Neuronal stem cell (in vitro differentiated cells): ENCODE measurements around the gene PEAR1.

Experiments
- DNase-seq: peaks from one replicate; pipeline ENCODE4 v3.0.0-alpha.2; 2013; ENCODE audit warnings: low spot score
- H2AFZ ChIP-seq: one replicate; pipeline ENCODE4 v1.6.1; 2013; ENCODE audit warnings: mild to moderate bottlenecking, low read length, inconsistent platforms
- H2AK5ac ChIP-seq: 2 replicates; pipeline ENCODE4 v1.6.1; 2013; ENCODE audit warnings: low read depth, mild to moderate bottlenecking, inconsistent platforms, low read length, moderate library complexity, mixed read lengths
- H2BK120ac ChIP-seq: 2 replicates; pipeline ENCODE4 v1.6.1; 2013; ENCODE audit warnings: low read depth, mild to moderate bottlenecking, inconsistent platforms, low read length, moderate library complexity, mixed read lengths
- H2BK12ac ChIP-seq: one replicate; pipeline ENCODE4 v1.6.1; 2013; ENCODE audit warnings: low read length, inconsistent platforms
- H2BK15ac ChIP-seq: 2 replicates; pipeline ENCODE4 v1.6.1; 2013; ENCODE audit warnings: mild to moderate bottlenecking, low read length, inconsistent platforms, mixed read lengths
- H2BK5ac ChIP-seq: one replicate; pipeline ENCODE4 v1.6.1; 2013; ENCODE audit warnings: inconsistent platforms, mild to moderate bottlenecking, low read length, moderate library complexity
- H3K14ac ChIP-seq: one replicate; pipeline ENCODE4 v1.6.1; 2013; ENCODE audit warnings: low read length, inconsistent platforms
- H3K18ac ChIP-seq: 2 replicates; pipeline ENCODE4 v1.6.1; 2013; ENCODE audit warnings: low read length, inconsistent platforms
- H3K23ac ChIP-seq: 2 replicates; pipeline ENCODE4 v1.6.1; 2013; ENCODE audit warnings: low read depth, mild to moderate bottlenecking, mixed read lengths, low read length, inconsistent platforms; ENCODE audit not compliant: poor library complexity
- H3K27ac ChIP-seq: replicated peaks from 3 replicates; pipeline ENCODE4 v1.5.1; 2013; ENCODE audit warnings: low read length, inconsistent platforms
- H3K27me3 ChIP-seq, 3 experiments: 2 replicates each; pipeline ENCODE4 v1.6.1; 2013; ENCODE audit warnings: low read length in 3 of 3, mild to moderate bottlenecking in 2 of 3, inconsistent platforms in 1 of 3, low read depth in 1 of 3, mixed read lengths in 1 of 3, moderate library complexity in 1 of 3; ENCODE audit not compliant: control insufficient read depth in 3 of 3, insufficient read depth in 3 of 3
- H3K36me3 ChIP-seq, 2 donors: replicated peaks in 1 of 2; 2 replicates each; pipeline ENCODE4 v1.6.1; 2013; ENCODE audit warnings: low read length in 2 of 2; ENCODE audit not compliant: control insufficient read depth in 2 of 2, insufficient read depth in 2 of 2
- H3K4ac ChIP-seq: 2 replicates; pipeline ENCODE4 v1.6.1; 2013; ENCODE audit warnings: inconsistent platforms, mild to moderate bottlenecking, low read length, moderate library complexity
- H3K4me1 ChIP-seq, 2 donors: 1 replicate in 1 of 2; 2 replicates in 1 of 2; pipeline ENCODE4 v1.6.1; 2013; ENCODE audit warnings: low read length in 2 of 2, low read depth in 1 of 2; ENCODE audit not compliant: control insufficient read depth in 2 of 2, insufficient read depth in 1 of 2
- H3K4me2 ChIP-seq: one replicate; pipeline ENCODE4 v1.6.1; 2013; ENCODE audit warnings: mild to moderate bottlenecking, low read length, inconsistent platforms; ENCODE audit not compliant: insufficient read depth, poor library complexity, severe bottlenecking
- H3K4me3 ChIP-seq, 2 donors: 2 replicates each; pipeline ENCODE4 v1.5.1; 2013; ENCODE audit warnings: low read length in 2 of 2, mild to moderate bottlenecking in 2 of 2, inconsistent platforms in 1 of 2, moderate library complexity in 1 of 2
- H3K79me1 ChIP-seq: one replicate; pipeline ENCODE4 v1.6.1; 2013; ENCODE audit warnings: low read depth, mild to moderate bottlenecking, inconsistent platforms, low read length, moderate library complexity
- H3K9ac ChIP-seq: one replicate; pipeline ENCODE4 v1.6.1; 2013; ENCODE audit warnings: mild to moderate bottlenecking, low read depth, low read length, inconsistent platforms; ENCODE audit not compliant: poor library complexity
- H3K9me3 ChIP-seq, 2 donors: replicated peaks in 1 of 2; 2 replicates each; pipeline versions ENCODE3 to v1.6.1; 2013; ENCODE audit warnings: low read length in 2 of 2, mild to moderate bottlenecking in 2 of 2, inconsistent platforms in 1 of 2, low read depth in 1 of 2, mixed read lengths in 1 of 2, moderate library complexity in 1 of 2; ENCODE audit not compliant: control insufficient read depth in 2 of 2, insufficient read depth in 1 of 2
- H4K8ac ChIP-seq: one replicate; pipeline ENCODE4 v1.6.1; 2013; ENCODE audit warnings: low read depth, mild to moderate bottlenecking, inconsistent platforms, low read length, moderate library complexity
- H4K91ac ChIP-seq: one replicate; pipeline ENCODE4 v1.6.1; 2013; ENCODE audit warnings: low read length, low read depth, mild to moderate bottlenecking, inconsistent platforms; ENCODE audit not compliant: poor library complexity
- WGBS, 2 donors: extraction: QIAGEN DNeasy Blood & Tissue Kit; methylation state at CpG; one replicate each; pipeline ENCODE4 v1.1.7; 2013; ENCODE audit warnings: missing lambda C conversion rate in 2 of 2, mixed read lengths in 1 of 2; ENCODE audit not compliant: insufficient read length in 2 of 2, insufficient replicate concordance in 1 of 2; ENCODE audit errors: extremely low coverage in 2 of 2; 5-methylcytosine and 5-hydroxymethylcytosine counted together

Gene PEAR1

DNA sequence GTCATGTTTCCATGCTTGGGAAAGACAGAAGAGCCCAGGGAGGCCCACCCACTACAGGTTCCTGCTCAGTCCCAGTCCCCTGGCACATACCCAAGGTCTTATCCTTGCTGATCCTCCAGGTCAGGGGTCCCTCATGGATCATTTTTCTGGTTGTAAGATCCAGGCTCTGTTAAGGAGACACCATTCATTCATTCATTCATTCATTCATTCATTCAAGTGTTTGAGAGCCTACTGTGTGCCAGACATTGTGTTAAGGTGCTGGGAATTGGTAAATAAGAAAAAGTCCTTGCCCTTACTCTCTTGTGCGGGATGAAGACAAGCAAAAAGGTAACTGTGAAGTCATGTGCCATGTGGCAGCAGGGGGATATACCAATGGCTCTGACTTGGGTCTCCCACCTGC is 50.8 kb downstream of the PEAR1 start:
- Histone ChIP-seq H3K27me3 (no peaks in the 10 kb centered on the region), H3K18ac (no peak overlapping the region), H3K4me2 (no peak overlapping the region), H3K9ac (no peak overlapping the region), H3K36me3 (peaks cover 73 to 98% of the 10 kb centered on the region in 2 donors), H2AFZ (no peak overlapping the region), H4K91ac (no peak overlapping the region), H2AK5ac (no peak overlapping the region), H3K9me3 (no peaks in the 10 kb centered on the region), H2BK12ac (no peak overlapping the region), H3K23ac (no peak overlapping the region), H2BK15ac (no peak overlapping the region), H3K79me1 (no peaks in the 10 kb centered on the region), H3K4me1 (no peaks in the 10 kb centered on the region), H2BK120ac (no peak overlapping the region), H3K4me3 (no peak overlapping the region), H3K27ac (no peak overlapping the region), H3K4ac (no peak overlapping the region), H2BK5ac (no peak overlapping the region), H4K8ac (no peak overlapping the region), H3K14ac (no peak overlapping the region)
- no peak for DNase-seq
- WGBS, 2 donors: no CpG with 5 or more reads among the region's 1 CpG

- H3K79me1 ChIP-seq: no peaks in the 10 kb centered on the region
- no peak overlapping the region for H3K18ac ChIP-seq
- no peak overlapping the region for H4K8ac ChIP-seq
- H3K9ac ChIP-seq: no peak overlapping the region
- no peaks in the 10 kb centered on the region for H3K9me3 ChIP-seq
- H3K27me3 ChIP-seq: no peaks in the 10 kb centered on the region
- H2AK5ac ChIP-seq: no peak overlapping the region
- no peak overlapping the region for H2BK12ac ChIP-seq
- no peaks in the 10 kb centered on the region for H3K4me1 ChIP-seq
- no CpG with 5 or more reads among the region's 8 CpGs for WGBS, 2 donors
- no peak overlapping the region for H3K4me3 ChIP-seq
- DNase-seq: no peak
- peaks cover 67 to 98% of the 10 kb centered on the region in 2 donors for H3K36me3 ChIP-seq
- H2BK120ac ChIP-seq: no peak overlapping the region
- no peak overlapping the region for H2AFZ ChIP-seq
- no peak overlapping the region for H3K4me2 ChIP-seq
- H3K23ac ChIP-seq: no peak overlapping the region
- H3K4ac ChIP-seq: no peak overlapping the region
- no peak overlapping the region for H3K27ac ChIP-seq
- H3K14ac ChIP-seq: no peak overlapping the region
- no peak overlapping the region for H2BK5ac ChIP-seq
- no peak overlapping the region for H2BK15ac ChIP-seq
- H4K91ac ChIP-seq: no peak overlapping the region
These were observed 51.3 kb downstream of the PEAR1 start for GRCh38 chr1:156944848-156945247.

DNA sequence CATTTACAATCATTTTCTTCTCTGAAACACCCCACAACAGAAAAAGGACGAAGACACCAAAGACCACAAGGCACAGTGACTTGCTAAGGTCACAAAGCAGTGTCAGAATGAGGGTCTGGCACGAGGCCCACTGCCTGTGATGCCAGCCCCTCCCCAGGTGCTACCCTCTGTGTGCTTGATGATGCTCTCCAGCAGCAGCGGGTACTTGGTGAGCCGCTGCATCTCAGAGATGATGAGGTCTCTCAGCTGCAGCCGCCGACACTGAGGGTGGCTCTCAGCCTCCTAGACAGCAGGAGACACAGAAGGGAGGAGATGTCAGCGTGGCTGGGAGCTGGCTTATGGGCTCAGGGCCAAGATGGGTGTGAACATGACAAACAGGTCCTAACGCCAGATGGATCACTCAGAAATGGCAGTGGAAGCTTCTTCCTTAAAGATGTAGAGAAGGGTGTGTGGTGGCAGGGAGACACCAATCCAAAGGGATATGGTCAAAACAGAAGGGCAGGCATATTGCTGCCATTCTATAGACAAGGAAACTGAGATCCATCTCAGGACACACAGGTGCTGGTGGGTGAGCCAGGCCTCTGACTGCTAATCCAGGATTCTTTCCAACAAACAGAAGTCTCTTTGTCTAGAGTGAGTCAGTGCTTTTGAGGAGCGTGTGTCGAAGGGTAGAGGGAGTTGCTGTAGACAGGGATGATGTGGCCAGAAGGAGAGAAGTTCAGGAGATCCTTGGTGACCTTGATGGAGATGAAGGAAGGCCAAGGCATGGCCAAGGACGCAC is 52.6 kb downstream of the PEAR1 start:
- Histone ChIP-seq H3K4me2 (no peak overlapping the region), H4K91ac (no peak overlapping the region), H2AK5ac (no peak overlapping the region), H3K27ac (no peak overlapping the region), H3K9ac (no peak overlapping the region), H4K8ac (no peak overlapping the region), H3K79me1 (no peaks in the 10 kb centered on the region), H2AFZ (no peak overlapping the region), H3K4me3 (no peak overlapping the region), H3K18ac (no peak overlapping the region), H2BK15ac (no peak overlapping the region), H3K4me1 (no peaks in the 10 kb centered on the region), H3K14ac (no peak overlapping the region), H2BK120ac (no peak overlapping the region), H3K27me3 (no peaks in the 10 kb centered on the region), H3K23ac (no peak overlapping the region), H3K9me3 (no peaks in the 10 kb centered on the region), H2BK5ac (no peak overlapping the region), H3K36me3 (peaks cover 60 to 98% of the 10 kb centered on the region in 2 donors), H3K4ac (no peak overlapping the region), H2BK12ac (no peak overlapping the region)
- no peak for DNase-seq
- WGBS, 2 donors: no CpG with 5 or more reads among the region's 11 CpGs

- H2AFZ ChIP-seq: no peak overlapping the region
- H4K8ac ChIP-seq: no peak overlapping the region
- peaks cover 56 to 98% of the 10 kb centered on the region in 2 donors for H3K36me3 ChIP-seq
- H3K18ac ChIP-seq: no peak overlapping the region
- H2BK5ac ChIP-seq: no peak overlapping the region
- H4K91ac ChIP-seq: no peak overlapping the region
- H3K4me1 ChIP-seq: no peaks in the 10 kb centered on the region
- WGBS, 2 donors: no CpG with 5 or more reads among the region's 9 CpGs
- no peak overlapping the region for H3K23ac ChIP-seq
- H3K27ac ChIP-seq: no peak overlapping the region
- no peak overlapping the region for H2BK15ac ChIP-seq
- no peak overlapping the region for H3K14ac ChIP-seq
- H3K9ac ChIP-seq: no peak overlapping the region
- H3K9me3 ChIP-seq: no peaks in the 10 kb centered on the region
- DNase-seq: no peak
- H2AK5ac ChIP-seq: no peak overlapping the region
- no peak overlapping the region for H3K4me2 ChIP-seq
- no peak overlapping the region for H3K4ac ChIP-seq
- no peak overlapping the region for H3K4me3 ChIP-seq
- H3K27me3 ChIP-seq: no peaks in the 10 kb centered on the region
- no peaks in the 10 kb centered on the region for H3K79me1 ChIP-seq
- H2BK12ac ChIP-seq: no peak overlapping the region
- H2BK120ac ChIP-seq: no peak overlapping the region
These were observed 53.6 kb downstream of the PEAR1 start for GRCh38 chr1:156947127-156947526.
